HepG2 (cell line): ENCODE data around the gene UST.

Experiments used
- CHD2 ChIP-seq: IDR thresholded peaks from 2 replicates; pipeline ENCODE4 v1.6.1; 2011; ENCODE audit warnings: low read depth, low read length, improper control_type of control experiment
- EP300 ChIP-seq, 3 experiments: sonication (generic) in 1 of 3; formaldehyde crosslinking in 1 of 3; IDR thresholded peaks; 2 replicates each; pipeline versions ENCODE4 v1.5.1 to v1.6.1; 2011 to 2020; ENCODE audit warnings: low read depth in 2 of 3, low read length in 2 of 3, borderline replicate concordance in 1 of 3, improper control_type of control experiment in 1 of 3, mild to moderate bottlenecking in 1 of 3, missing genetic modification reagents in 1 of 3, moderate library complexity in 1 of 3
- ESRRA ChIP-seq: sonication (generic); formaldehyde crosslinking; IDR thresholded peaks from 2 replicates; pipeline ENCODE4 v1.5.1; 2020; ENCODE audit warnings: mild to moderate bottlenecking, low read depth, missing genetic modification reagents
- POLR2A ChIP-seq, 2 experiments: IDR thresholded peaks; 2 replicates each; pipeline ENCODE4 v1.6.1; 2011; ENCODE audit warnings: low read depth in 2 of 2, low read length in 2 of 2, mild to moderate bottlenecking in 1 of 2, moderate library complexity in 1 of 2; ENCODE audit not compliant: insufficient read depth in 1 of 2
- SALL2 ChIP-seq: sonication (generic); formaldehyde crosslinking; IDR thresholded peaks from 2 replicates; pipeline ENCODE4 v1.8.1; 2023; ENCODE audit warnings: mild to moderate bottlenecking, missing genetic modification reagents, inconsistent platforms
- ZNF143 ChIP-seq: sonication (generic); formaldehyde crosslinking; IDR thresholded peaks from 2 replicates; pipeline ENCODE4 v1.4.0; 2020; ENCODE audit warnings: missing genetic modification reagents
- ZNF274 ChIP-seq: sonication (generic); formaldehyde crosslinking; IDR thresholded peaks from 2 replicates; pipeline ENCODE4 v1.5.1; 2020; ENCODE audit warnings: mild to moderate bottlenecking, missing genetic modification reagents
- ZNF619 ChIP-seq: sonication (generic); formaldehyde crosslinking; IDR thresholded peaks from 2 replicates; pipeline ENCODE4 v1.4.0; 2020; ENCODE audit warnings: mild to moderate bottlenecking, missing genetic modification reagents
- ZNF878 ChIP-seq: sonication (generic); formaldehyde crosslinking; IDR thresholded peaks from 2 replicates; pipeline ENCODE4 v1.8.1; 2023; ENCODE audit warnings: mild to moderate bottlenecking, missing genetic modification reagents, moderate library complexity
- TF ChIP-seq, protein P1 (sequence below): sonication (generic); formaldehyde crosslinking; IDR thresholded peaks from 2 replicates; pipeline ENCODE4 v1.9.0; 2021; ENCODE audit warnings: missing genetic modification reagents, borderline replicate concordance
- TF ChIP-seq, protein P2 (sequence below): sonication (generic); formaldehyde crosslinking; IDR thresholded peaks from 2 replicates; pipeline ENCODE4 v1.5.0; 2020; ENCODE audit warnings: mild to moderate bottlenecking, missing genetic modification reagents, moderate library complexity
- TF ChIP-seq, protein P3 (sequence below): sonication (generic); formaldehyde crosslinking; IDR thresholded peaks from 2 replicates; pipeline ENCODE4 v1.8.1; 2023; ENCODE audit warnings: mild to moderate bottlenecking, inconsistent platforms, moderate library complexity, missing genetic modification reagents, borderline replicate concordance
- TF ChIP-seq, protein P4 (sequence below): sonication (generic); formaldehyde crosslinking; IDR thresholded peaks from 2 replicates; pipeline ENCODE4 v1.5.0; 2020; ENCODE audit warnings: mild to moderate bottlenecking, missing genetic modification reagents, borderline replicate concordance
- TF ChIP-seq, protein P5 (sequence below): IDR thresholded peaks from 2 replicates; pipeline ENCODE4 v1.6.1; 2016; ENCODE audit warnings: missing compliant biosample characterization, missing genetic modification reagents, borderline replicate concordance

DNA sequence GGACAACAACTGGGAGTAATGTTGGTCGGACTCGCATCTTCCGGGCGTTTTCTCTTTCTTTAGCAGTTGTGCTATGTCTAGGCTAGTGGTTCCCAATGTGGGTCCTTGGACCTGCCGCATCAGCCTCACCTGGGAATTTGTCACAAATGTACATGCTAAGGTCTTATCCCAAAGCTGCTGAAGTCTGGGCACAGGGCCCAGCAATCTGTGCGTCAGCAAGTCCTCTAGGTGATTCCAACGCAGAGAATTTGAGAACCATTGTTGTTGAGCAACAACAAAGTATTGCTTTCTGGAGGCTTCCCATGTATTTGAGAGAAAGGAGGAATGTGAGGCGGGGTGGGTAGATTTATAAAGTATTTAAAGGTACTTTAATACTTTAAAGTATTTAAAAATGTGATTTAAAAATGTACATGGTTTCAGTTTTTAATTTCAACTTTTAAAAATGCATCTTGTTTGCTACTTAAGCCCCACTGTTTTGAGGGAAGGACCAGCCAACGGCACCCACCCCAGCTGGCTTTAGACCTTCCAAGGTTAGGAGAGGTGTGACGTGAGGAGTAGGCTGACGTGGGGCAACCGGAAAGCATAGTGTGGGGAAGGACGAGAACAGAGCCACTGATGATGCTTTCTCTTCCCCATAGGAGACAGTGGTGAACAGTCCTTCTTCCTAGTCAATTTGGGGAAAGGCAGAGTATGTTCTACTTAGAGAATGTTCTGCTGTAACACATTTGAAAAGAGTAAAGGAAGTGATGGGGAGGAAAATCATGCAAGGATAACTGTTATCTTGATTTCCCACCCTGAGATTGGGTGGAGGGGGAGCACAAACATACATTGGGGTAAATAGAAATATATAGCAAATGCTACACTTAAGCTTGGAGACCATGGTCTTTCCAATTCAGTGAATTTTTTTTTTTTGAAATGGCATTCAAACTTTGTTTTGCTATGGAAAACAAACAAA lies 4.3 kb downstream of the UST start:
- TF ChIP-seq POLR2A (IDR thresholded peaks at IDR 0.05; ENCODE audit: insufficient read depth in 1 of 2, low read depth in 2 of 2, low read length in 2 of 2) (no peak), SALL2 (CRISPR knock-in tag) (no peak), CHD2 (no peak), ZNF619 (no peak), ZNF274 (no peak), ESRRA (CRISPR knock-in tag) (no peak), ZNF878 (no peak), EP300 (IDR thresholded peaks at IDR 0.05; ENCODE audit: low read depth in 2 of 2, low read length in 2 of 2) (no peak), EP300 (CRISPR knock-in tag; IDR thresholded peaks at IDR 0.05; ENCODE audit: borderline replicate concordance) (no peak), ZNF143 (CRISPR knock-in tag) (no peak)
- TF ChIP-seq, protein P1, sequence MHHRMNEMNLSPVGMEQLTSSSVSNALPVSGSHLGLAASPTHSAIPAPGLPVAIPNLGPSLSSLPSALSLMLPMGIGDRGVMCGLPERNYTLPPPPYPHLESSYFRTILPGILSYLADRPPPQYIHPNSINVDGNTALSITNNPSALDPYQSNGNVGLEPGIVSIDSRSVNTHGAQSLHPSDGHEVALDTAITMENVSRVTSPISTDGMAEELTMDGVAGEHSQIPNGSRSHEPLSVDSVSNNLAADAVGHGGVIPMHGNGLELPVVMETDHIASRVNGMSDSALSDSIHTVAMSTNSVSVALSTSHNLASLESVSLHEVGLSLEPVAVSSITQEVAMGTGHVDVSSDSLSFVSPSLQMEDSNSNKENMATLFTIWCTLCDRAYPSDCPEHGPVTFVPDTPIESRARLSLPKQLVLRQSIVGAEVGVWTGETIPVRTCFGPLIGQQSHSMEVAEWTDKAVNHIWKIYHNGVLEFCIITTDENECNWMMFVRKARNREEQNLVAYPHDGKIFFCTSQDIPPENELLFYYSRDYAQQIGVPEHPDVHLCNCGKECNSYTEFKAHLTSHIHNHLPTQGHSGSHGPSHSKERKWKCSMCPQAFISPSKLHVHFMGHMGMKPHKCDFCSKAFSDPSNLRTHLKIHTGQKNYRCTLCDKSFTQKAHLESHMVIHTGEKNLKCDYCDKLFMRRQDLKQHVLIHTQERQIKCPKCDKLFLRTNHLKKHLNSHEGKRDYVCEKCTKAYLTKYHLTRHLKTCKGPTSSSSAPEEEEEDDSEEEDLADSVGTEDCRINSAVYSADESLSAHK (CRISPR knock-in tag), result no peak
- TF ChIP-seq, protein P2, sequence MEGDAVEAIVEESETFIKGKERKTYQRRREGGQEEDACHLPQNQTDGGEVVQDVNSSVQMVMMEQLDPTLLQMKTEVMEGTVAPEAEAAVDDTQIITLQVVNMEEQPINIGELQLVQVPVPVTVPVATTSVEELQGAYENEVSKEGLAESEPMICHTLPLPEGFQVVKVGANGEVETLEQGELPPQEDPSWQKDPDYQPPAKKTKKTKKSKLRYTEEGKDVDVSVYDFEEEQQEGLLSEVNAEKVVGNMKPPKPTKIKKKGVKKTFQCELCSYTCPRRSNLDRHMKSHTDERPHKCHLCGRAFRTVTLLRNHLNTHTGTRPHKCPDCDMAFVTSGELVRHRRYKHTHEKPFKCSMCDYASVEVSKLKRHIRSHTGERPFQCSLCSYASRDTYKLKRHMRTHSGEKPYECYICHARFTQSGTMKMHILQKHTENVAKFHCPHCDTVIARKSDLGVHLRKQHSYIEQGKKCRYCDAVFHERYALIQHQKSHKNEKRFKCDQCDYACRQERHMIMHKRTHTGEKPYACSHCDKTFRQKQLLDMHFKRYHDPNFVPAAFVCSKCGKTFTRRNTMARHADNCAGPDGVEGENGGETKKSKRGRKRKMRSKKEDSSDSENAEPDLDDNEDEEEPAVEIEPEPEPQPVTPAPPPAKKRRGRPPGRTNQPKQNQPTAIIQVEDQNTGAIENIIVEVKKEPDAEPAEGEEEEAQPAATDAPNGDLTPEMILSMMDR, result no peak
- TF ChIP-seq, protein P3, sequence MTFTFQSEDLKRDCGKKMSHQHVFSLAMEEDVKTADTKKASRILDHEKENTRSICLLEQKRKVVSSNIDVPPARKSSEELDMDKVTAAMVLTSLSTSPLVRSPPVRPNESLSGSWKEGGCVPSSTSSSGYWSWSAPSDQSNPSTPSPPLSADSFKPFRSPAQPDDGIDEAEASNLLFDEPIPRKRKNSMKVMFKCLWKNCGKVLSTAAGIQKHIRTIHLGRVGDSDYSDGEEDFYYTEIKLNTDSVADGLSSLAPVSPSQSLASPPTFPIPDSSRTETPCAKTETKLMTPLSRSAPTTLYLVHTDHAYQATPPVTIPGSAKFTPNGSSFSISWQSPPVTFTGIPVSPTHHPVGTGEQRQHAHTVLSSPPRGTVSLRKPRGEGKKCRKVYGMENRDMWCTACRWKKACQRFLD, result no peak
- TF ChIP-seq, protein P4, sequence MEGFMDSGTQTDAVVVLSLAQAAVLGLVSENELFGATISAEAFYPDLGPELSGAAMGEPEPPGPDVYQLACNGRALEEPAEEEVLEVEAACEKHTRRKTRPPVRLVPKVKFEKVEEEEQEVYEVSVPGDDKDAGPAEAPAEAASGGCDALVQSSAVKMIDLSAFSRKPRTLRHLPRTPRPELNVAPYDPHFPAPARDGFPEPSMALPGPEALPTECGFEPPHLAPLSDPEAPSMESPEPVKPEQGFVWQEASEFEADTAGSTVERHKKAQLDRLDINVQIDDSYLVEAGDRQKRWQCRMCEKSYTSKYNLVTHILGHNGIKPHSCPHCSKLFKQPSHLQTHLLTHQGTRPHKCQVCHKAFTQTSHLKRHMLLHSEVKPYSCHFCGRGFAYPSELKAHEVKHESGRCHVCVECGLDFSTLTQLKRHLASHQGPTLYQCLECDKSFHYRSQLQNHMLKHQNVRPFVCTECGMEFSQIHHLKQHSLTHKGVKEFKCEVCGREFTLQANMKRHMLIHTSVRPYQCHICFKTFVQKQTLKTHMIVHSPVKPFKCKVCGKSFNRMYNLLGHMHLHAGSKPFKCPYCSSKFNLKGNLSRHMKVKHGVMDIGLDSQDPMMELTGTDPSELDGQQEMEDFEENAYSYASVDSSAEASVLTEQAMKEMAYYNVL (CRISPR knock-in tag), result no peak
- TF ChIP-seq, protein P5, sequence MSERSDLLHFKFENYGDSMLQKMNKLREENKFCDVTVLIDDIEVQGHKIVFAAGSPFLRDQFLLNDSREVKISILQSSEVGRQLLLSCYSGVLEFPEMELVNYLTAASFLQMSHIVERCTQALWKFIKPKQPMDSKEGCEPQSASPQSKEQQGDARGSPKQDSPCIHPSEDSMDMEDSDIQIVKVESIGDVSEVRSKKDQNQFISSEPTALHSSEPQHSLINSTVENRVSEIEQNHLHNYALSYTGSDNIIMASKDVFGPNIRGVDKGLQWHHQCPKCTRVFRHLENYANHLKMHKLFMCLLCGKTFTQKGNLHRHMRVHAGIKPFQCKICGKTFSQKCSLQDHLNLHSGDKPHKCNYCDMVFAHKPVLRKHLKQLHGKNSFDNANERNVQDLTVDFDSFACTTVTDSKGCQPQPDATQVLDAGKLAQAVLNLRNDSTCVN (CRISPR knock-in tag), result no peak
